HG03097 (cell line): ENCODE results near the gene SERPINB7.
A peak's percentile ranks its signal among the peaks of the same experiment; 100 is the strongest.

ENCODE experiments used
- ATAC-seq: cut with Tn5 transposase; IDR thresholded peaks from one replicate; pipeline ENCODE4 v1.9.1; 2021; ENCODE audit not compliant: unreplicated experiment, low FRiP score

SERPINB7 gene

DNA sequence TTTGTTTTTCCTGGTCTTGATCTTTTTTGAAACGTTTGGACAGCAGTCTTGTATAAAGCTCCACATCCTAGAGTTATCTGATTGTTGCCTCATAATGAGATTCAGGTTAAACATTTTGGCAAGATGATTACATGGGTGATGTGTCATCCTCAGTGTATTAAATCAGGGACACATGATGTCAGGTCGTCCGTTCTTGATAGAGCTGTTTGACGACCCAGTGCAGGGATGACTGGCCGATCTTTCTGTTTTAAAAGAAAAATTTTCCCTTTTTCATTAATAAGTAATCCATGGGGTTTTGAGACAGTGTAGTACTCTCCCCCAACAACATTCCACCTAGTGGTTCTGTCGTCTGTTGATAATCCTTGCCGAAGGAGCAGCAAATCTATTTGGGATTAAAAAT, 67.8 kb downstream of the SERPINB7 start:
- ATAC-seq, result no peak

- ATAC-seq, result peak; percentile 65
Measured at GRCh38 chr18:63844254-63844653, 69.0 kb downstream of the SERPINB7 start.

DNA sequence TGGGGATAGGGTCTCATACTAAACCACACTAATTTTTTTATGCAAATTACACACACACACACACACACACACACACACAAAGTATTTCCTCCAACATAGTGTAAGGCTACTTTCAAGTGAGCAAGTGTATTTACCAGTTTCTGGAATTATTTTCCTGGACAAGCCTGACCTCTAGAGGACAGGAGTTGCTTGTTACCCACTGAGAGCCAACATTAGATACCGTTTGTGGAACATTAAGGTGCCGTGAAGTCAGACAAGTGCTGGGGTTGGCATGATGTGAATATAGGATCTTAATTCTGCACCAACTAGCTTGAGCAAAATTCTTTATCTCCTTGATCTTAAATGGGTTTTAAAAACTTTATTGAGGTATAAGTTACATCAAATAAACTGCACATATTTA, 72.9 kb downstream of the SERPINB7 start:
- ATAC-seq, result no peak

DNA sequence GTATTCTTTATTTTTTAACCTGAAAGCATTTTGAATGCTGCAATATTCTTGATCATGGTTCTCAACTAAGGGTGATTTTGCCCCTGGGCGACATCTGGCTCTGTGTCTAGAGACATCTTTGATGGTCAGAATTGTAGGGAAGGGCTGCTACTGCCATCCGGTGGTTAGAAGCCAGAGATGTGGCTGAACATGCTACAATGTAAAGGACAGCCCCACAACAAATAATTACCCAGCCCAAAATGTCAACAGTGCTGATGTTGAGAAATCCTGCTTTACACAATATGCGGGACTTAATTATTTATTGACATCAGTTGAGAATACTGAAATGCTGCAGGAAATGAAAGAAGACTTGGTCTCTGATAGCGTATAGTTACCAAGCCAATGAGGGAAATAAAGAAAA, 74.8 kb downstream of the SERPINB7 start:
- ATAC-seq, result peak; percentile 53

DNA sequence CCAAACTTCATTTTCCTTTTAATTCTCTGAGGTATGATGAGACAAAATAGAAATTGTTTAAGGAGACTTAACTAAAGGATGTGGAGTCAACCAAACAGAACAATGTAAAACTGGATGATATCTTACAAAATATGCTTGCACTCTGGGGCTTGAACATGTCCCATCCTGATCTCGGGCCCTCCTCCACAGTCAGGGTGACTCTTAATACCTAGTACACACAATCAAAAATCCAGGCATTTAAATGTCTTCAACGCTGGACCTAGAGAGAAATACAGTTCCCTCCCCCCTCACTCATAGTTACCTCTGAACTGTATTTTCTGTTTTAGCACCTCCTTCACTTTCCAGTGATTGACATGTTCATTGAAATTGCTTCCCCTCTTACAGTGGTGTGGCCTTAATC, 75.4 kb downstream of the SERPINB7 start:
- ATAC-seq, result no peak
